Right ventricle myocardium inferior (tissue), 1 donor: ENCODE data around the gene NDEL1. TPM values are rescaled to one million over a fixed set of nuclear protein-coding genes. Genes with fewer than 3 reads are reported as not detected.
"Not testable (repeated sequence)": the region's sequence is repeated elsewhere in the genome, so short reads cannot be mapped to it uniquely, and the experiment has no call there.

ENCODE experiments used
- ATAC-seq: fragments of 200-7000 bp; cut with Tn5 transposase; one replicate; pipeline ENCODE4 v1.9.1; 2020; ENCODE audit warnings: mild to moderate bottlenecking, moderate library complexity
- DNase-seq: peaks from one replicate; pipeline ENCODE4 v3.0.0; 2021; ENCODE audit errors: missing footprints
- intact Hi-C: fragments of 100-400 bp; cut with DNase I; formaldehyde crosslinking; loops from one replicate; pipeline ENCODE4 v1.11.0; 2022
- long read RNA-seq: library from polyadenylated mRNA; unstranded; transcript quantifications from one replicate; pipeline ENCODE4 v2.0.0, GENCODE V29; 2021
- total RNA-seq: library from RNA; stranded (reverse); fragmentation: NEBNext Ultra II Directional; extraction: Animal tissue kit (Norgen Biotek cat#: 25700); gene quantifications from one replicate; pipeline ENCODE4 v1.2.1, GENCODE V29; 2021
- donor health status: DM: no; HTN: yes; CAD: no; lungs with severe emphysema.

Gene NDEL1
- 29.2 TPM for total RNA-seq
- long read RNA-seq, transcript NDEL1-203 (10 exons, 1,858 nt) = major isoform, 7 of 14 reads
- long read RNA-seq, partial matches to known transcripts = 1 of 14 reads
- long read RNA-seq, other reads (novel, unspliced or antisense) = 1 of 14 reads

- ATAC-seq = peak; percentile 98
- intact Hi-C loops = loop anchor here (2.0 to 5.0 kb wide), 2 partner anchors 53 to 197 kb away; partner anchors contain the start of genes MYH10 and RPL26
- peak; percentile 100 for DNase-seq
Observed at GRCh38 chr17:8435245-8436168, at the start of gene NDEL1. TSS of gene NDEL1 (plus strand) at chr17:8435884. CDS start at chr17:8444272, 8,388 bp downstream.

GRCh38 chr17:8386841-8387240 lies 48.8 kb upstream of the NDEL1 start:
- ATAC-seq = no peak
- intact Hi-C loops = no loop called here
- DNase-seq = no peak

- no peak for DNase-seq
- ATAC-seq = no peak
- intact Hi-C loops = no loop called here
Observed at GRCh38 chr17:8387914-8388651, 47.6 kb upstream of the NDEL1 start.

GRCh38 chr17:8391711-8392110 lies 44.0 kb upstream of the NDEL1 start:
- intact Hi-C loops = no loop called here
- DNase-seq (no peak), ATAC-seq (no peak)

- intact Hi-C loops = no loop called here
- DNase-seq = no peak
- no peak for ATAC-seq
Observed at GRCh38 chr17:8392274-8392673, 43.4 kb upstream of the NDEL1 start.

GRCh38 chr17:8392674-8393469 lies 42.8 kb upstream of the NDEL1 start:
- intact Hi-C loops = no loop called here
- ATAC-seq (no peak), DNase-seq (no peak)

GRCh38 chr17:8393470-8394231 lies 42.0 kb upstream of the NDEL1 start:
- DNase-seq = no peak
- intact Hi-C loops = no loop called here

GRCh38 chr17:8394497-8394896 lies 41.2 kb upstream of the NDEL1 start:
- intact Hi-C loops, DNase-seq, ATAC-seq: not testable (repeated sequence)

More at GRCh38 chr17:8393470-8394231, 42.0 kb upstream of the NDEL1 start:
- no peak for ATAC-seq

- intact Hi-C loops = no loop called here
- DNase-seq (no peak), ATAC-seq (no peak)
Observed at GRCh38 chr17:8397636-8398035, 38.0 kb upstream of the NDEL1 start, which contains the start of gene RNF222. TSS of gene RNF222 (minus strand) at chr17:8397827. CDS start at chr17:8393461, 4,366 bp downstream.

- intact Hi-C loops = no loop called here
- ATAC-seq (no peak), DNase-seq (no peak)
Observed at GRCh38 chr17:8398980-8399379, 36.7 kb upstream of the NDEL1 start.

GRCh38 chr17:8401107-8401506 lies 34.6 kb upstream of the NDEL1 start:
- no peak for ATAC-seq
- no peak for DNase-seq
- intact Hi-C loops = no loop called here

GRCh38 chr17:8402921-8403536 lies 32.7 kb upstream of the NDEL1 start:
- ATAC-seq (no peak), DNase-seq (no peak)
- intact Hi-C loops = no loop called here

- intact Hi-C loops = no loop called here
- DNase-seq (no peak), ATAC-seq (no peak)
Observed at GRCh38 chr17:8405499-8406016, 30.1 kb upstream of the NDEL1 start.

GRCh38 chr17:8406174-8406573 lies 29.5 kb upstream of the NDEL1 start:
- DNase-seq (no peak), ATAC-seq (no peak)
- intact Hi-C loops = no loop called here

GRCh38 chr17:8408371-8408770 lies 27.3 kb upstream of the NDEL1 start:
- intact Hi-C loops = no loop called here
- ATAC-seq = no peak
- DNase-seq = no peak

- peak; percentile 93 for ATAC-seq
- DNase-seq = peak; percentile 89
- intact Hi-C loops = loop anchor here (2.0 kb wide), 2 partner anchors 335 to 377 kb away; partner anchors contain the start of gene CCDC42
Observed at GRCh38 chr17:8409966-8410882, 25.5 kb upstream of the NDEL1 start.
